ENCODE measurements around the gene AP4E1. TPM values are rescaled to one million over a fixed set of nuclear protein-coding genes. Genes with fewer than 3 reads are reported as not detected.

AP4E1 gene
- total and polyA plus RNA-seq, 2 donors (not counting 3 experiments of a cell fraction or from before 2014, with no cell fraction given) = 1.6 to 9.8 TPM

- H4K20me1 ChIP-seq (replicated peaks; ENCODE audit: control insufficient read depth, extremely low read depth, insufficient read depth, low read length) = no peaks in the 10 kb centered on the region
- no peak for TF ChIP-seq MYC (IDR thresholded peaks at IDR 0.05; ENCODE audit: low read depth, low read length)
- no peak for TF ChIP-seq POLR2A (IDR thresholded peaks at IDR 0.05; ENCODE audit: low read depth, low read length)
- TF ChIP-seq MAX (IDR thresholded peaks at IDR 0.05; ENCODE audit: insufficient read depth, insufficient read length) = no peak
- no peak for TF ChIP-seq CTCF (IDR thresholded peaks at IDR 0.05; ENCODE audit: extremely low read depth in 1 of 2, insufficient read depth in 1 of 2, low read depth in 1 of 2, low read length in 2 of 2)
- no peak for TF ChIP-seq GATA2 (IDR thresholded peaks at IDR 0.05; ENCODE audit: insufficient read depth, insufficient read length, low read depth, low read length)
- no peak for TF ChIP-seq EZH2 (IDR thresholded peaks at IDR 0.05; ENCODE audit: borderline replicate concordance, low read depth, low read length, severe bottlenecking)
- TF ChIP-seq POLR2AphosphoS5 (IDR thresholded peaks at IDR 0.05; ENCODE audit: insufficient read depth, low read depth, low read length) = no peak
- TF ChIP-seq JUN (IDR thresholded peaks at IDR 0.05; ENCODE audit: borderline replicate concordance, insufficient read depth, insufficient read length, low read depth) = no peak
- no peak for TF ChIP-seq FOS (IDR thresholded peaks at IDR 0.05; ENCODE audit: borderline replicate concordance, insufficient read depth, low read length)
- H3K4me2 ChIP-seq (ENCODE audit: insufficient read depth, low read length) = peak overlapping the region; percentile 98
- peak overlapping the region; percentile 85 for H2AFZ ChIP-seq (ENCODE audit: low read depth, low read length)
- no peak for FAIRE-seq
- CTCF ChIA-PET = interaction anchor here (0.6 to 3.6 kb wide), 26 partner anchors 9 to 560 kb away, joined by 3 to 34 read pairs (median 4); partner anchors contain the start of gene TRPM7
- DNase-seq (ENCODE audit: low read depth, low spot score) = no peak
- POLR2A ChIA-PET = no interaction called here
- intact Hi-C loops (cut with micrococcal nuclease) = loop anchor here (2.0 kb wide), 1 partner anchor 32 kb away; the partner anchor contains the start of gene AP4E1
- peak overlapping the region; percentile 66 for H3K9ac ChIP-seq (replicated peaks; ENCODE audit: extremely low read depth, insufficient read depth, low read length)
- H3K9me1 ChIP-seq (replicated peaks; ENCODE audit: control insufficient read depth, extremely low read depth, insufficient read depth, low read length) = no peaks in the 10 kb centered on the region
- peaks cover 9% of the 10 kb centered on the region for H3K4me1 ChIP-seq (ENCODE audit: control insufficient read depth, extremely low read depth, insufficient read depth, low read length)
- dilution Hi-C loops (cut with MboI; ENCODE audit: extremely low pct_ligation_motif_present, low sequenced_read_pairs) = no loop called here
- no peaks in the 10 kb centered on the region for H3K9me3 ChIP-seq (replicated peaks; ENCODE audit: control insufficient read depth, insufficient read depth, low read length)
- H3K36me3 ChIP-seq (ENCODE audit: control insufficient read depth in 2 of 2, extremely low read depth in 1 of 2, insufficient read depth in 2 of 2, low read length in 2 of 2) = no peaks in the 10 kb centered on the region
- H3K27ac ChIP-seq (ENCODE audit: insufficient read depth, low read depth, low read length) = no peak overlapping the region
- no peaks in the 10 kb centered on the region for H3K79me2 ChIP-seq (ENCODE audit: control insufficient read depth, insufficient read depth, low read length)
- peak overlapping the region; percentile 19 to 72 (median 45) for H3K4me3 ChIP-seq (replicated peaks in 1 of 3; ENCODE audit: insufficient read depth in 1 of 3, low read depth in 1 of 3, low read length in 3 of 3)
- H3K27me3 ChIP-seq (ENCODE audit: control insufficient read depth in 2 of 2, insufficient read depth in 2 of 2, low read length in 2 of 2) = peaks cover 15 to 19% of the 10 kb centered on the region in 2 experiments
- no TSS peak for BruUV-seq (replicated peaks)
Measured at GRCh38 chr15:50876260-50876988, 32.1 kb upstream of the AP4E1 start.

All from endothelial cell of umbilical vein (primary cell).